Fibroblast of villous mesenchyme (primary cell): Measurements from ENCODE around the gene CA12. TPM values are rescaled to one million over a fixed set of nuclear protein-coding genes. Genes with fewer than 3 reads are reported as not detected.

Source experiments
- DNase-seq: peaks from one replicate; pipeline ENCODE4 v3.0.0-alpha.2; 2010; ENCODE audit warnings: low read depth
- H3K4me3 ChIP-seq: 2 replicates; pipeline ENCODE4 v1.5.1; 2011; ENCODE audit warnings: low read depth, mild to moderate bottlenecking, low read length
- total RNA-seq: library from RNA; depleted of rRNA; stranded (reverse); fragments of >200 nt; gene quantifications from 2 replicates; pipeline ENCODE4 v1.2.3, GENCODE V29; 2012
- TF ChIP-seq, protein P1 (sequence below): IDR thresholded peaks from 2 replicates; pipeline ENCODE4 v1.5.1; 2012; ENCODE audit warnings: low read depth, mild to moderate bottlenecking, low read length; ENCODE audit not compliant: insufficient read depth

CA12 gene
- total RNA-seq, 1 donor, result 15.1 TPM

- TF ChIP-seq, protein P1, sequence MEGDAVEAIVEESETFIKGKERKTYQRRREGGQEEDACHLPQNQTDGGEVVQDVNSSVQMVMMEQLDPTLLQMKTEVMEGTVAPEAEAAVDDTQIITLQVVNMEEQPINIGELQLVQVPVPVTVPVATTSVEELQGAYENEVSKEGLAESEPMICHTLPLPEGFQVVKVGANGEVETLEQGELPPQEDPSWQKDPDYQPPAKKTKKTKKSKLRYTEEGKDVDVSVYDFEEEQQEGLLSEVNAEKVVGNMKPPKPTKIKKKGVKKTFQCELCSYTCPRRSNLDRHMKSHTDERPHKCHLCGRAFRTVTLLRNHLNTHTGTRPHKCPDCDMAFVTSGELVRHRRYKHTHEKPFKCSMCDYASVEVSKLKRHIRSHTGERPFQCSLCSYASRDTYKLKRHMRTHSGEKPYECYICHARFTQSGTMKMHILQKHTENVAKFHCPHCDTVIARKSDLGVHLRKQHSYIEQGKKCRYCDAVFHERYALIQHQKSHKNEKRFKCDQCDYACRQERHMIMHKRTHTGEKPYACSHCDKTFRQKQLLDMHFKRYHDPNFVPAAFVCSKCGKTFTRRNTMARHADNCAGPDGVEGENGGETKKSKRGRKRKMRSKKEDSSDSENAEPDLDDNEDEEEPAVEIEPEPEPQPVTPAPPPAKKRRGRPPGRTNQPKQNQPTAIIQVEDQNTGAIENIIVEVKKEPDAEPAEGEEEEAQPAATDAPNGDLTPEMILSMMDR, result no peak
- no peak for DNase-seq
- H3K4me3 ChIP-seq, result no peak overlapping the region
Observed at GRCh38 chr15:63392361-63393009, 10.8 kb upstream of the CA12 start.

- TF ChIP-seq, protein P1, result no peak
- H3K4me3 ChIP-seq, result no peak overlapping the region
- no peak for DNase-seq
Observed at GRCh38 chr15:63391669-63392360, 10.2 kb upstream of the CA12 start.

- TF ChIP-seq, protein P1, result no peak
- DNase-seq, result no peak
- no peak overlapping the region for H3K4me3 ChIP-seq
Observed at GRCh38 chr15:63390689-63391088, 9.0 kb upstream of the CA12 start.

GRCh38 chr15:63389902-63390670 lies 8.4 kb upstream of the CA12 start:
- no peak overlapping the region for H3K4me3 ChIP-seq
- TF ChIP-seq, protein P1, result no peak
- no peak for DNase-seq

GRCh38 chr15:63388511-63388910 lies 6.9 kb upstream of the CA12 start:
- no peak overlapping the region for H3K4me3 ChIP-seq
- TF ChIP-seq, protein P1, result no peak
- no peak for DNase-seq

DNA sequence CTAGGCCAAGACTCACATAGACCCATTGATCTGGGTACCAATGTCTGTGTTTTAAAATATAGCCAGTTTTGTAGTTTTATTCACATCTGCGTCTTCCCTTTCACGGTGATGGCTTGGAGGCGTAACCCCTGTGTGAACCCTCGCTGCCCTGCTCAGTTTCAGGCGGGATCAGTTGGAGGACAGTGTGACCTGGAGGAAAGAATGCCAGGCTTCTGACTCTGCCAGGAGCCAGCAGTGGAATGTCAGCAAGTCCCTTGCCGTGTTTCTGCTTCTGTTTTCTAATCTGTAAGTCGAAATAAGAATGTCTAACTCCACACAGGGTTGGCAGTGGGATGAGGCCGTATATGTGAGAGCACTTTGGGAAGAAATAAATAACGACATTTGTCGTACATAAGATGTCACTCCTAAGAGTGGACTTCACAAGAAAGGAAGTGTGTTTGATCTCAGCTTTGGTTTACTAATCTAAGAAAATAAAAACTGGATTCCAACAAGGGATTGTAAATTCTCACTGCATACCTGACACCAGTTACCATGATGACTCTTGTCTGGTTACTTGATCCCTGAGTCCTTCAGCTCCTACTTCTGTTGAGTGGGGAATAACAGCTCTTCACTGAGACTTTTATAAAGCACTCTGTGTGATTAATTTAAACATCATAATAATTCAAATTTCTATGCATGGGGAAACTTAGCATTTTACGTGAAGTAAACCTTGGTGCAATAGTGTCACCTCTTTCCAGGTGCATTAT lies 6.3 kb upstream of the CA12 start:
- TF ChIP-seq, protein P1, result no peak
- H3K4me3 ChIP-seq, result no peak overlapping the region
- DNase-seq, result no peak
